ENCODE measurements around the gene AK9.

AK9 gene

DNA sequence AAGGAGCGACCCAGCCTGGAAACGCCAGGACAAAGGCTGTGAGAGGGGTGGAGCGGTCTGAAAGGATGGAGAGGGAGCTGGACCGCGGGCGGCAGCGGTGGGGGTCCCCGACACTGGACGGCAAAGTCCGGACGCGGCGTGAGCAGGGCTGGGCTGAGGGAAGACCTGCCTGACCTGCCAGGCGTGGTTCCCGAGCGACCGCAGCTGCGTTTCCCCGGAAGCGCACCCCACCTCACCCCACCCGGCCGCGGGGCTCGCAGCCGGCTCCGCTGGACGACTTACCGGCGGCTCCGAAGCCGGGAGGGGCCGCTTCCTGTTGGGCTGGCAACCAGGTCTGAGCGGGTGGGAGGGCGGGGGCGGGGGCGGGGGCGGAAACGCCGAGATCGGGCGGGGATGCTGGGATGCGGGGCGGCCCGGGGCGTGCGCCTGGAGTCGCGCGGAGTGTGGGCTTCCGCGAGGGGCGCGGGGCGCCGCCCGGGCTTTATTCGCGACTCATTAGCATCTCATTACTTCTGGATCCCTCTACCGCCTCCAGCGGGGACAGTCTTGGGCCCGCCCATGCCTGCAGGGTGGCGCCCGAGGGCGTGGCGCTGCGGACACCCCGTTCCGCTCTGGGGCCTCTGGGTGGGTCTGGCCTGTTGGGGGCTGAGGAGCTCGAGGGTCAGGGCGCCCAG lies 235.4 kb downstream of the AK9 start, which contains the start of gene MICAL1:
TSS of gene MICAL1 (minus strand) at position 336 of the 674 bp plus-strand sequence. CDS start 1,576 bp downstream, outside the sequence.
- peak; percentile 71 for DNase-seq

DNA sequence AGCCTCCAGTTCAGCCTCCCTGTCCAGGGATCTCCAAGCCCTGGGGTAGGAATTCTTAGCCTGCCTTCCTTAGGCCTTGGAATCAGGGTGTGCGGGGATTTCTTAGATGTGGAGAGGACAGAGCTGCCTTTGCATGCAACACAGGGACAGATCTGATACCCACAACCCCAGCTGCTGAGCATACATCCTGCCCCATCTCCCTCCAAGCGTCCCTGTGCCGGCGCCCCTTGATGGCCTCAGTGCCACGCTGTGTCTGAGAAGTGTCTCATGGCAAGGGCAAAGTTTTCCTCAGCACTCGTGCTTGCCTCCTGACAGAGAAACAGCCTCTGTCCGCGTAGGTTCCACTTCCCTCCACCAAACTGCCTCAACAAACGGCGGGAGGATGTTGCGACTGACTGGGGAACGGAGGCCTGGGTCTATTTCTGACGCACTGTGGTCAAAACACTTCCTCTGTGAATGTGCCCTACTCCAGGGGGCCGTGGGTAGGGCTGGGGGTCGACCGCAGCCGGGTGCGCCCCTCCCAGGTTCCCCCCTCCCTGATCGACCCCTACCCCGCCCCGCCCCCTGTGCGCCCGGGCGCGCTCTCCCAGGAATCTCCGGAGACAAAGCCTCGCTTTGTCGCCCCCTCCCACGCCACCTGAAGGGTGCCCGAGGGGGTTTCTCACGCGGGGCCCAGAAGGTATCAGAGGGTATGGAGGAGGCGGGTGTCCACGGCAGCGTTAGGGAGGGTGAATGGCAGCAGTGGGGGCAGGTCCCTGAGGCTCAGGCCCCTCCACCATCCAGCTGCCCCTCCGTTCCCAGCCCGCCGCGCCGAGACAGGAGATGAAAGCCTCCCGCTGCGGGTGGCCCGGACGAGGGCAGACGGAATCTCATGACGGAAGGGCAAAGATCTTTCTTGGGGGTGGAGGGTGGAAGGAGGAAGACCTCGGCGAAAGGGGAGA lies 236.2 kb downstream of the AK9 start:
- no peak for DNase-seq

DNA sequence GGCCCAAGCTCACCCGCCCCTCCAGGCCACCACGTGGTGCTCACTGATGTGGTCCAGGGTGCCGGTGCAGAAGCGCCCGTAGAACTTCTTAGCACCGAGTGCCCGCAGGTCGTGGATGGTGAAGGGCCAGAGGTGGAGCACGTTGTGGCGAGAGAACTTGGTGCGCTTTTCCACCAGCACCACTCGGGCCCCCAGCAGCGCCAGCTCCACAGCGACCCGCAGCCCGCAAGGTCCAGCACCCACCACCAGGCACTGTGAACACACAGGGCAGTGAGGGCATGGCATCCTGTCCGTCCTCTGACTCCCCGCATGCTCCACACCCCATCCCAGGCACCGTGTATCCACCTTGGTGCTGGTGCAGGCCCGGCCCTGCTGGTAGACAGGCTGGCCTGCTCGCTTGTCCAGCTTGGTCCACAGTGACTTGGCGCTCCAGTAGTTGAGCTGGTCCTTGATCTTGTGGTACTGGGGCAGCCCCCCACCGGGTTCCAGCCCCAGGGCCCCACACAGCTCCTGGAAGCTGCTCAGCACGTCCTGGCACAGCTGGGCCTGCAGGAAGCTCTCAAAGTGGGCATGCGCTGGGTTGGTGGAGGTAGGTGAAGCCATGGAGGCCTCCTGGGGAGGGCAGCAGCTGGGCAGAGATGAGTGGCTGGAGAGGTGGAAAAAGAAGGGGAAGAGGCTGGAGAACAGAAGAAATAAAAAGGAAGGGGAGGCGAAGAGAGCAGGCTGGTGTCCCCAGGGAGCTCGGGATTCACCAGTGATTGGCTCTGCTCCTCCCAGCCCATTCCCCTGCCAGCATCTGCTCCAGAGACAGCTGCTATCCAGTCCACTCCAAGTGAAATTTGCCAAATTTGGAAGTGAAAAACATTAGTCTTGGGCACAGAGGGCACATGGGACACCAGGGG lies 237.2 kb downstream of the AK9 start:
- no peak for DNase-seq

- DNase-seq = no peak
Observed at GRCh38 chr6:109453156-109453555, 237.8 kb downstream of the AK9 start.

DNA sequence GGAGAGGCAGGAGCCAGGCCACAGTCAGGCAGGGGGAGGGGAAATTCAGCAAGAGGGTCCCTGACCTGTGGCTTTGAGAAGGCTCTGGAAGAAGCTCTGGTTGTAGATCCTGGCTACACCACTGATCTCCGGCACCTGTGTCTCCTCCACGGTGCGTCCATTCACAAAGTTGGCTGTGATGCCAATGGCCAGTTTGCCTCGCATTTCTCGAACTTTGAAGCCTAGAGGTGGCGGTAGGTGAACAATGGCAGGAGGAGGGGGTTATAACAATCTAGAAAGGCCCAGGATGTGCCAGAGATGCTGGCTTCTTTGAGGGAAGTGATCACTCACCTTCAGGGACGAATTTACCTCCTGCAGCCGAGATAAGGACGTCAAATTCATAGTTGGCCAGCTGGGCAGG lies 238.8 kb downstream of the AK9 start:
- no peak for DNase-seq

DNA sequence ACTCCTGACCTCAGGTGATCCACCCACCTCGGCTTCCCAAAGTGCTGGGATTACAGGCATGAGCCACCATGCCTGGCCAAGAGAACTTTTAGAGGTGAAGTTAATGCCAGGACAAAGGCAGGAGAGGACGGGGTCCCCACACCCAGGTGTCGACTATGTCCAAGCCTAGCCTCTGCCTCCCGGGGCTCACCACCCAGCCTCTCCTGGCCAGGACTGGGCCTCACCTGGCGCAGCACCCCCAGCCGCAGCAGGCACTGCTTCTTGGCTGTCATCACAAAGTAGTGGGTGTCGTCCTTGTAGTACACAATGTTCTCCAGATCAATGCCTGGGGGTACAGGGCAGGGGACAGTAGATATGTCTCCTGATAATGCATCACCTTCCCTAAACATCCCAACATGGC lies 239.6 kb downstream of the AK9 start:
- no peak for DNase-seq

DNA sequence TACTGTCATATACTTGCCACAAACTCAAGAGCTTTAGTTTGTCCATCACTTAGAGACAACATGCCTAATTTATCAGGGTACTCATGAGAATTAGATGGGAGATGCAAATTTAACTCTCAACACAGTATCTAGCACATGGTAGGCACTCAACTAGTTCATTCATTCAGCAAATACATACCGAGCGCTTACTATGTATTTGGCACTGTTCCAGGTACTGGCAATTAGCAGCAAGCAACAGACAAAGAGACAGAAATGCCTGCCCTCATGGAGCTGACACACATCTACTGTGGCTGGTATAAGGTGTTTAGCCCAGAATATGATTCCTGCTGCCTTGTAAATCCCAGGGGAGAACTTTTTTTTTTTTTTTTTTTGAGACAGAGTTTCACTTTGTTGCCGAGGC lies 240.2 kb downstream of the AK9 start:
- DNase-seq = no peak

DNA sequence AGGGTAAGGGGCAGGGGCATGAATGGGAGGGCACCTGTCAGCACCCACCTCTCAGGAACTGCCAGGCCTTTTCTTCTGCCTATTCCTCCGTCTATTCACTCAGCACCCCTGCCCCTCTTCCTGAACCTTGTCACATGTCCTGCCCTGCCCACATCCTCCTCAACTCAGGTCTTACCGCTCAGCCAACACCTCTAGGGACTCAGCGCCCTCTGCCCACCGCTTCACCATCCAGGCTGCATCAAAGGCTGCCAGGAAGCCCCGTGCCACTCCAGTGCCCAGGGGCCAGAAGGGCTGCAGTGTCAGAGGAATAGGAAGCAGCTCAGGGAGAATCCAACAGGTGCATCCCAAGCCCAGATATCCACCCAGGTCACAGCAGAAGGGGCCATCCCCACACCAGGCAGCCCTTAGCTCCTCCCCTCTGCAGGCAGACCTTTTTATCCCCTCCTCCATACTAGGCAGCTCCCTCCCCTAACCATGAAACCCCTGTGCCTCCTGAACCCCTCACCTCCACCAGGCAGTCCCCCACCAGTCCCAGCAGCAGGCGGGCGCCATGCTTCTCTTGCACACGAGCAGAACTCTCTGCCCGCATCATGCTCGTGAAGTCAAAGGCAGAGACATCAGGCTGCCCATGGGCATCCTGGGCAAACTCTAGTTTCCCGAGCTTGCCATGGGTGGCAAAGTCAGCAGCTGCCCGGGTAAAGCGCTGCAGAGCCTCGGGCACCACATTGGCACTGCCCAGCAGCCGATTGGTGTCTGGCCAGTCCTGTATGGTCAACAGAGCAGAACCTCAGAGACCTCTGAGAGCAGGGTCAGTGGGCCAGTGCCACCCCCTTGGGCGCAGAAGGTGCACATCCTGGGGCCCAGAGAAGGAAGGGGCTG lies 241.0 kb downstream of the AK9 start:
- DNase-seq = no peak

GRCh38 chr6:109449064-109449794 lies 241.8 kb downstream of the AK9 start:
- no peak for DNase-seq

DNA sequence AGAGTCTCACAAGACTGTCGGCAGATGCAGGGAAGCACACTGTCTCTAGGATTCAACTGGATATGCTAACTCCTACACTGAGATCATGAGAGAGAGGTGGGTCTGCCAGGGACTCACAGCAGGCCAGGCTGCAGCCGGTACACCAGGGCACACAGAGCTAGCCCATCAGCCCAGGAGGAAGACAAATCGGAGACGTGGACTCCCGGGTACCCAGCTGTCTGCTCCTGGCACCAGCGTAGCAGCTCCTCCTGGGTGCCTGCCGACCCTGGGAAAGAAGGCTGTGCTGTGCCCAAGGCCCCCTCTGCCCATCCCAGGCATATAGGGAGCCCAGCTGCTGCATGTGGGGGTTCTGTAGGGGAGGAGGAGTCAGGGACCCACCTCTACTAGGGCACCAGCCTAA lies 242.4 kb downstream of the AK9 start:
- DNase-seq = no peak

- DNase-seq = no peak
Observed at GRCh38 chr6:109447878-109448555, 243.0 kb downstream of the AK9 start.

DNA sequence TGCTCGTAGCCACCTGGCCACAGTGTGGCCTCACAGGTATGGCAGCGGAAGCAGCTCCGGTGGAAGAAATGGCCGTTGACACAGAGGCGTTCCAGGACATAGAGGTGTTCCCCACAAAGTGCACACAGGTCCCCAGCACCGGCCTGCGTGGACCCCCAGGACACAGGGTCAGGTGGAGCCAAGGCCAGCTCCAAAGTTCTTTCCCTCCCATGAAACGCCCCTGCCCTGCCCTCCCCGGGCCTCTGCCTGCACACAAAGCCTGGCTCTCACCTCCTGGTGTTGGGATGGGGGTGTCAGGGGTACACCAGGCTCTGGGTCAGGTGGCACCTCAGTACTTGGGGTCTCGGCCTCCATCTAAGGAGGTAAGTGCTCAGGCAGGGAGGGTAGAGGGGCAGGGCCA lies 243.9 kb downstream of the AK9 start:
- DNase-seq = no peak

GRCh38 chr6:109446541-109446940 lies 244.5 kb downstream of the AK9 start:
- no peak for DNase-seq

GRCh38 chr6:109446072-109446471 lies 244.9 kb downstream of the AK9 start:
- no peak for DNase-seq

DNA sequence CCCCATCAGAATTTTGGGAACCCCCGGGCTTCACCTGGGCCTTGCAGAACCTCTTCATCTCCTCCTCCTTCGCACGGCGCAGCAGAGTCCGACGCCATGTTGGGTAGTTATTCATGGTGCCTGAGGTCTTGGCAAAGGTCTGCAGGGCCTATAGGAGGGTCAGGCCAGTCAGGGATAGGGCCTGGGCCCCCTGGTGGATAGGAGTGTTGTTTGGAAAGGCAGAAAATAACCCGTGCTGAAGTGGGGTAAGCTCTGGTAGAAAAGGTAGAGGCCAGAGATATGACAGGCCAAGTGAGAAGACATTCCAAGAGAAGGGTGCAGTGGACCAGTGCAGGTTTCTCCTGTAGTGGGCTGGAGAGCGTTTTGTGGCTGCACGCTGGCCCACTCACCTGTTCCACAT lies 245.6 kb downstream of the AK9 start:
- DNase-seq = no peak

- DNase-seq = no peak
Observed at GRCh38 chr6:109443425-109443950, 247.5 kb downstream of the AK9 start.

Measured in 8988T (cell line).